GM19240 (cell line): ENCODE results near the gene TP53.
A peak's percentile ranks its signal among the peaks of the same experiment; 100 is the strongest.

Experiments
- DNase-seq: peaks from one replicate; pipeline ENCODE4 v3.0.0; 2011; ENCODE audit warnings: low spot score; ENCODE audit not compliant: insufficient read length

TP53 gene

DNA sequence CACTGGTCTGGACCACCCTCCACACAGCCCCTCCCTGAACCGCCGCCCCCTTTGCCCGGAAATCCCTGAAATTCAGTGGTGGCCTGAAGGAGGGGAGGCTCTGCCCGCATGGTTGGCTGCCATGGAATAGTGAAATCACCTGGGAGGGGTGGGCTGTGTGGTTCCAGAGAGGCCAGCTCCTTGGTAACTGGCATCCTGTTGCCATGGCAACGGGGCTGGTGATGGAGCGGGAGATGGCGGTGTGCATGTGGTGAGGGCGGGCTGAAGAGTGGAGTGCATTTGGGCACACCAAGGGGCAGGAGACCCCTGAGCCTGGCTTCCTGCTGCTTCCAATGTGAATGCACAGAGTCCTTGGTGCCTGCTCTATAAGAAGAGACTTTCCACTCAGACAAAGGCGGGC is 20.2 kb upstream of the TP53 start:
- no peak for DNase-seq

DNA sequence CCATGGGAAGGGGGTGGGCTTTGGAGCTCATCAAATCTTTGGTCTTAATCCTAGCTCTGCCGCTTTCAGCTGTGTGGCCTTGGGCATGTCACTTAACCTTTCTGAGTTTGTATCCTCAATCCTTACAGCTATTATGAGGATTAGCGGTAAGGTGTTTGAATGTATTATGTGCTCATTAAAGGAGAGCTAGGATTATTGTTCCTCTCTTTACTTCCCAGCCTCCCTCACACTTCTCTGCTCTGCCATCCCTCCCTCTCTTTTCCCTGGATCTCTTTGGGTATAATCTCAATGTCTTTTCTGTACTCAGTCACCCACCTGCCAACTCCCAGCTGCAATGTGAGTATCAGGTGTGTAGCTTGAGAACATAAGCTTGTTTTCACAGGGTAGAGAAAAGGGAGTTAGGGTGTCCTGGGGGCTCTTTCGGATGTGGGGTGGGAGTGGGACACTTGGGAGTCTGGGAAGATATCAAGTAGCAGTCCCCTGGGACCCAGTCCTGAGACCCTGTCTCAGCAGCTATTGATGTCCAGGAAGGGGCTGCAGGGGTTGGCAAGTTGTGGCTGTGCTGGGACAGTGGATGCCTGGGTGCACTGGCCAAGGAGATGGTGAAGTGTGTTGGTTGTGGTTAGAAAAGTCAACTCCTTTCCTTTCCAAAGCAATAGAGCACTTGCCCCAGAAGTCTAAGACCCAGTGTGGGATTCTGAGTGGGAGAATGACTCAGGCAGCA is 19.5 kb upstream of the TP53 start:
- DNase-seq, result no peak

DNA sequence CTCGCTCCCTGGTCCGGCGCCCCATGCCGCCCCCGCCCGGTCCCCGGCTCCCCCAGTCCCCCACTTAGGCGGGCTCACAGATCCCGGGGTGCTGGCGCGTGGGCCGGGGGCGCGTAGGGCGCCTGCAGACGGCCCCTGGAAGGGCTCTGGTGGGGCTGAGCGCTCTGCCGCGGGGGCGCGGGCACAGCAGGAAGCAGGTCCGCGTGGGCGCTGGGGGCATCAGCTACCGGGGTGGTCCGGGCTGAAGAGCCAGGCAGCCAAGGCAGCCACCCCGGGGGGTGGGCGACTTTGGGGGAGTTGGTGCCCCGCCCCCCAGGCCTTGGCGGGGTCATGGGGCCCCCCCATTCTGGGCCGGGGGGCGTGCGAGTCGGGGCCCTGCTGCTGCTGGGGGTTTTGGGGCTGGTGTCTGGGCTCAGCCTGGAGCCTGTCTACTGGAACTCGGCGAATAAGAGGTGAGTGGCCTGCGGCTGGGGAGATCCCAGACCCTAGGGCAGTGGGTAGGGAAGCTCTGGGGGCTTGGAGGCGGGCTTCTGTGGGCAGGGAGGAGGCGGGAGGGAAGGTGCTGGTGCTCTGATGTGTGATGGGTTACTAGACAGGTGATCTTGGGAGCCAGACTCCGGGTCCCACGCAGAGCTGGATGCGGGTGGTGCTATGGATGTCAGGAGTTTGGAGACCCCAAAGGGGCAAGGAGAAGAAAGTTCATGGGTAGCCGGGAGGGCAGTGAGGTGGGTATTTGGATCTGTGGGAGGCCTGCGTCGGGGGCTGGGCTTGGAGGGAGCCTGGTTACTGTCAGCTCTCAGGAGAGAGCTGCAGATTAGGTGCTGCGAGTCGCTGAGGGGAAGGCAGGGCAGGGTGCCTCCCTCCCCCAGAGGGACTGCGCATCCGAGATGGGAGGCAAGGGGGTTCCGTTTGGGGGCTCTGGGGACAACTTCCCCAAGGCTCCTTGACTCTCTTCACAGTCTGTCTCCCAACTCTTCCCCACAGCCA is 18.3 kb upstream of the TP53 start:
- no peak for DNase-seq

DNA sequence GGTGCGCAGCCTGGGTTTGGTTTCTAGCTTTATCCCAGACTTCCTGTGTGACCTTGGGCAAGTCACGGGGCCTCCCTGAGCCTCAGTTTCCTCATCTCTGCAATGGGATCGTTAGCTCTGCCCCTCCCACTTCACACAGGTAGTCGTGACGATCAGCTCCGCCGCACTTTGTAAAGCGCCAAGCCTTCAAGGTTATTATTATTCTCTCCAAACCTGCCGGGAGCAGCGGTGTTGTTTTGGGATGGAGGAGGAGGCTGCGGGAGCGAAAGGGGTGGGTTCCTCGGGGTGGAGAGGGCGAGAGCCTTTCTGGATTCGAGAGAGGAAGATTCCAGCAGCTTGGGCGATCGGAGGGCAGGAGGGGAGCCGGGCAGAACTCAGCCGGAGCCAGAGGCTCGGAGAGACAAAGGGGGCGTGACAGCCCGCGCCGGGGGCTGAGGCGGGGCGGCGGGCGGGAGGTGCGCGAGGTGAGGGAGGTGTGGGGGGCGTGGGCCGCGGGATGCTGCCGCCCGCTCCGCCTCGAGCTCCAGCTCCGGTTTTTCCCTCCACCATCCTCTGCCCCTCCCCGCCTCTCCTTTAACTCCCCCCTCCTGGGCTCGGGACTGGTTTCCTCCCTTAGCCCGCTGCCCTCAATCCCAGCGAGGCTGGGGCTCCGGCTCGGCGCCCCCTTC is 17.4 kb upstream of the TP53 start, which contains the start of gene EFNB3:
Gene EFNB3 (plus strand): TSS at position 602 of the 668 bp plus-strand sequence. CDS start 397 bp downstream, outside the sequence.
- no peak for DNase-seq

DNA sequence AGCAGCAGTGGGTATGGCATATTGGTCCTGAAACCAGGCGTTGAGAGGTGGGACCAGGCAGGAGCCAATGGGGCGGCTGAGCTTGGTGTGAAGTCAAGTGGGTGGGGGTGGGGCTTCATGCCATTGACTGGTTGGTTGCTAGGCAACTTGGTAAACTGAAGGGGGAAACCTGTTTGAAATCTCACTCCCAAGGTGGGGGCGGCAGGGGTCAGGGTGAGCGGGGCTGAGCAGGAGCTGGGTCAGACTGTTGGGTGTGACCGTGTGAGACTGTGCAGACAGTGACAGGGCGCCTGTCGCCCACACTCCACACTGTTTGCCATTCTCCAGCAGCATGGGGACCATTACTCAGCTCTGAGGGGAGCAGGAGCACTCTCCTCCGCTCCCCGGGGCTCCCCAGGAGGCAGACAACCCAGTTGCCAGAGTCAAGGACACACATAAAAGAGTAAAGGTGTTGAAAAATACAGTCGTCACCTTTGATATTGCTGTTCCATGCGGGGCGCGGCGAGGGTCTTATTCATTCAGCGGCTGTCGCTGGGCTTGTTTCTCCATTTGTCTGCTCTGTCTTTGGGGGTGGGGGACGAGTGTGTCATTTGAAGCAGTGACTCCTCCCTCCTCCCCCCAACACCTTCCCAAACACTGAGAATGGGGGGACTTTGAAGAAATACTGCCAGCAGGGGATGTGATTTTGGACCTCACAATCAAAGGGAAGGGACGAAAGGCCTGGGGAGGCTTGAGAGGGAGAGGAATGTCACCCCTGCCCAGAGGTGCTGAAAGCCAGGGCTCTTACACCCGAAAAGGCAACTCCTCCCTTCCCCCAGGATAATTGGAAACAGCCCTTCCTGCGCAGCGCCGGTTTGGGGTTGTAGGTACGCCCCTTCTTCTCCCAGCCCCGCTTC is 16.5 kb upstream of the TP53 start:
- DNase-seq, result no peak

DNA sequence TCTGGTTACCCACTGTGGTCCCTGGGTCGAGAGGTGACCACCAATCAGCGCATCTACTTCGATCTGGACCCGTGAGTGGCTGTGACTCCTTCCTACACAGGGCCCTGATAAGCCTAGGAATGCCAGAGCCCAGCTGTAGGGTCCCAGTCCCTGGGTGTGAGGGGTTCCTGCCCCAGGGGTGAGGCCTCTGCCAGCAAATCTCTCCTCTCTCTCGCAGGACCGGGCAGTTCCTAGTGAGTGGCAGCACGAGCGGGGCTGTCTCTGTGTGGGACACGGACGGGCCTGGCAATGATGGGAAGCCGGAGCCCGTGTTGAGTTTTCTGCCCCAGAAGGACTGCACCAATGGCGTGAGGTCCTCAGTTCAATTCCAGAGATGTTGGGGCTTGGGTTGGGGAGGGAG is 15.5 kb upstream of the TP53 start:
- no peak for DNase-seq

DNA sequence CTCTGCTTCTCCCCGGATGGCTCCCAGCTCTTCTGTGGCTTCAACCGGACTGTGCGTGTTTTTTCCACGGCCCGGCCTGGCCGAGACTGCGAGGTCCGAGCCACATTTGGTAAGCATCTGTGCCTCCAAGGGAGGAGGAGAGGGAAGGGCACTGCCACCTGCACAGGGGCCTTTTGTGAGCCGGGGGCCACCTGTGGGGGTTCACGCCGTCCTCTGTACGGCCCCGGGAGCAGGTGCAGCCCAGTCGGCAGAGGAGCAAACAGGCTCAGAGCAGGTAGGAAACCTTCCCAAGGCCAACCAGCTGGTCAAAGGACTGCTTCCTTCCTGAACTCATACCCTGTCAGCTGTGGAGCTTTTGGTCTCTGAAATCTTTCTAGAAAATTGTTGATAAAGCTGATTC is 14.4 kb upstream of the TP53 start:
- no peak for DNase-seq

DNA sequence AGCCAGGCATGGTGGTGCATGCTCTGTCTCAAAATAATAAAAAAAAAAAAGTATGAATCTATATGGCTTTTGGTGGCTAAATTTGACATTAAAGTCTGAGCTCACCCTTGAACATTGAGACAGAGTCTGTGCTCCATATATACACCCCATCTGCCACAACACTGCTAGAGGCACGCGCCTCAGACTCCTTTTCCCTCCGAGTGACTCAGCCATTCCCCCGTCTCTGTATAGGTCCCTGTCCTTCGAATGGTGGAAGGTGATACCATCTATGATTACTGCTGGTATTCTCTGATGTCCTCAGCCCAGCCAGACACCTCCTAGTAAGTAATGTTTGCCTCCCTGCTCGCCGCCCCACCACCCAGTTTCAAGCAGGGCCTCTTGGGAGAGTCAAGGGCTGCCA is 13.2 kb upstream of the TP53 start:
- no peak for DNase-seq

DNA sequence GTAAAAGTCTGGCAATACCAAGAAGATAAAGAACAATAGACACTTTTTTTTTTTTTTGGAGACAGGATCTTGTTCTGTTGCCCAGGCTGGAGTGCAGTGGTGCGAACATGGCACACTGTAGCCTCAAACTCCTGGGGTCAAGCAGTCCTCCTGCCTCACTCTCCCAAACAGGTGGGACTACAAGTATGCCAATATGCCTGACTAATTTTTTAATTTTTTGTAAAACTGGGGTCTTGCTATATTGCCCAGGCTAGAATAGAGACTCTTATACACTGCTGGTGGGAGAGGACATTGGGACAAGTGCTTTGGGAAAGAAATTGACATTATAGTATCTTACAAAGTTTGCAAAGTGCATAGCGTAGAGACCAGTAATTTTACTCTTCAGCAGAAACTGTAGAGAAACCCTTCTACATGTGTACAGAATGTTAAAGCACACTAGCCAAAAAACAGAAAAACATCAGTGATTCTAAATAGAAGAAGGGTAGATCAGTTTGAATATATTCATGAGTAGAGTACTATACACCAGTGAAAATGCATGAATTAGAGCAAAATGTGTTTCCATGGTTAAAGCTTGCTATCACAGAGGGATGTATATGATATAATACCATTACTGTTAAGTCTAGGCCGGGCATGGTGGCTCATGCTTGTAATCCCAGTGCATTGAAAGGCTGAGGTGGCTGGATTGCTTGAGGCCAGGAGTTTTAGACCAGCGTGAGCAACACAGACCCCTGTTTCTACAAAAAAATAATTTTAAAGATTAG is 10.7 kb upstream of the TP53 start:
- DNase-seq, result no peak

DNA sequence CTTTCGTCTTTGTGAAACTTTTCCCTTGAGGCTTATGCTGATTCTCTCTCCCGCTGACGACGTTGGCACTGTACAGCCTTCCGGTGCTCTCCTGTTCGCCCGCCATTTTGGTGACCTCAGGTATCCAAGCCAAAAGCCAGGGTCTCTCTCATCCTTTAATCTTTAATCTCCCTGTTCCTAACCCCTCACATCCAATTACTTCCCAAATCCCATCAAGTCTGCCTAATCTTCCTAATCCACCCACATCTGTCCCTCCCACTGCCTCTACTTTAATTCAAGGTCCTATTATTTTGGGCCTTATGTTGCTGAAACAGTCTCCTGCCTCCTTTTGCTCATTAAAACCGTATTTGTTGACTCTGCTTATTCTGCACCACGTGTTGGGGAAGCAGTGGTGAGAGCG is 8.3 kb upstream of the TP53 start:
- DNase-seq, result no peak

DNA sequence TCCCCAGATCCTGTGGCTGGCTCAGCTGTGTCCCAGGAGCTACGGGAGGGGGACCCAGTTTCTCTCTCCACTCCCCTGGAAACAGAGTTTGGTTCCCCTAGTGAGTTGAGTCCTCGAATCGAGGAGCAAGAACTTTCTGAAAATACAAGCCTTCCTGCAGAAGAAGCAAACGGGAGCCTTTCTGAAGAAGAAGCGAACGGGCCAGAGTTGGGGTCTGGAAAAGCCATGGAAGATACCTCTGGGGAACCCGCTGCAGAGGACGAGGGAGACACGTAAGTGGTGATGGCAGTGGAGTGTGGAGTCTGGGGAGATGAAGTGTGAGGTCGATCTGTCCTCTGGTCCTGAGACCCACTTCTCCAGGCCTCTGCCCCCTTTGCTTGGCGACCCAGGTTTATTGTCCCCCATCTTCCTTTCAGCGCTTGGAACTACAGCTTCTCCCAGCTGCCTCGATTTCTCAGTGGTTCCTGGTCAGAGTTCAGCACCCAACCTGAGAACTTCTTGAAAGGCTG is 1.6 kb upstream of the TP53 start:
- no peak for DNase-seq

DNA sequence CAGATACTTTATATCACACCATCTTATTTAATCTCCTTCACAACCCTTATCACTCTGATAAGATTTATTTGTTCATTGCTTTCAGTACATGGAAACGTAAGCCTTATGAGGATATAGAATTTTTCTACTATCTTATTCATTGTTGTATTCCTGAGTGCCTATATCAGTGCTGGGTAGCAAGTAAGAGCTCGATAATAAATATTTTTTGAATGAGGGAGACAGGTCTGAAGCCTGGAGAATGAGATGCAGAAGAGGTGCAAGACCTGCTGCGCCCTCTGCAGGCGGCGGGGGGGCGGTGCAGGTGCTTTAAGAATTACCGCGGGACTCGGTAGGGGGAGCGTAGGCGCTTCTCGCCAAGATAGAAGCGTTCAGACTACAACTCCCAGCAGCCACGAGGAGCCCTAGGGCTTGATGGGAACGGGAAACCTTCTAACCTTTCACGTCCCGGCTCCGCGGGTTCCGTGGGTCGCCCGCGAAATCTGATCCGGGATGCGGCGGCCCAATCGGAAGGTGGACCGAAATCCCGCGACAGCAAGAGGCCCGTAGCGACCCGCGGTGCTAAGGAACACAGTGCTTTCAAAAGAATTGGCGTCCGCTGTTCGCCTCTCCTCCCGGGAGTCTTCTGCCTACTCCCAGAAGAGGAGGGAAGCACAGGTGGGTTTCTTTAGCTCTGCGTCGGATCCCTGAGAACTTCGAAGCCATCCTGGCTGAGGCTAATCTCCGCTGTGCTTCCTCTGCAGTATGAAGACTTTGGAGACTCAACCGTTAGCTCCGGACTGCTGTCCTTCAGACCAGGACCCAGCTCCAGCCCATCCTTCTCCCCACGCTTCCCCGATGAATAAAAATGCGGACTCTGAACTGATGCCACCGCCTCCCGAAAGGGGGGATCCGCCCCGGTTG is 868 bp upstream of the TP53 start, which contains the start of gene WRAP53:
Gene WRAP53 (plus strand): TSS at position 570 of the 900 bp plus-strand sequence. CDS start 172 bp downstream, at position 742.
- DNase-seq, result peak; percentile 96

DNA sequence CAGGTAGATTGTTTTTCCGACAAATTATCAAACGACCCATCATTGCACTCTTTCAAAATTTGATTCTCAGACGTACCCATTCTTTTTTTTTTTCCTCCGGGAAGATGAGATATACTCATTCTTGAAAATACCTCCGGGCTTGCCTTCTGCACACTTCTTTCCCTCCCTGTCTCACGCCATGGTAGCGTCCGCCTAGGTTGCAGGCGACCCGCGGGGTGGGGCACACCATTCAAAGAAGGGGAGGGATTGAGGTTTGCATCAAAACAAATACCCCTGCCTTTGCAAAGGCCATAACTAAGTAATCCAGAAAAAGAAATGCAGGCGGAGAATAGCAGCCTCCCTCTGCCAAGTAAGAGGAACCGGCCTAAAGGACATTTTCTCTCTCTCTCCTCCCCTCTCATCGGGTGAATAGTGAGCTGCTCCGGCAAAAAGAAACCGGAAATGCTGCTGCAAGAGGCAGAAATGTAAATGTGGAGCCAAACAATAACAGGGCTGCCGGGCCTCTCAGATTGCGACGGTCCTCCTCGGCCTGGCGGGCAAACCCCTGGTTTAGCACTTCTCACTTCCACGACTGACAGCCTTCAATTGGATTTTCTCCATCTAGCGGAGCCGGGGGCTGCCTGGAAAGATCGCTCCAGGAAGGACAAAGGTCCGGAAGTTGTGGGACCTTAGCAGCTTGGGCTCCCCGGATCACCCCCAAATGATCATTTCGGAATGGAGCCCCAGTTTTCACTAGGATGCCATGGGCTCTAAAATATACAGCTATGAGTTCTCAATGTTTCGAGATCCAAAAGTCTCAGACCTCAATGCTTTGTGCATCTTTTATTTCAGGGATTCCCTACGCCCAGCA is 843 bp downstream of the TP53 start:
- peak; percentile 50 for DNase-seq

DNA sequence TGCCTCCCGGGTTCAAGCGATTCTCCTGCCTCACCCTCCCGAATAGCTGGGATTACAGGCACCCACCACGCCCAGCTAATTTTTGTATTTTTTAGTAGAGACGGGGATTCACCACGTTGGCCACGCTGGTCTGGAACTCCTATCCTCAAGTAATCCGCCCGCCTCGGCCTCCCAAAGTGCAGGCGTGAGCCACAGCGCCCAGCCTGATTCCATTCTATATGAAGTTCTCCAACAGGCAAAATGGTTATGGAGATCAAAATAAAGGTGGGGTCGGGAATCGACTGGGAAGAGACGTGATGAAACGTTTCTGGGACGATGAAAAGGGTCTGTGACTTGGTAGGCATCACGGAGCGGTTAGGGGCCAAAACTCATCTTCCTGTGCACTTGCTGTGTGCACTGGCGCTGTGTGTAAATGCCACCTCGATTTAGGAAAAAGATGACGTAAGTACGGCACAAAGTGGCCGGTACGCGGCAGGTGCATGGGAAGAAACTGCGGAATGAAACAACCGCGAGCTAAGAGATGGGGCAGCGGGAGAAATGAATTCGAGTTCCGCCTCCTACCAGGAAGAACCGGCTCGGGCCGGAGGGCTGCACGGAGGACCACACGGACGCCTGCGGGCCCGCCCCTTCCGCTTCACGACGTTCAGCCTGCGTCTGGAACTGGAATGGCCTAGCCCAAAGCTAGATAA is 1.6 kb downstream of the TP53 start:
- DNase-seq, result peak; percentile 77

DNA sequence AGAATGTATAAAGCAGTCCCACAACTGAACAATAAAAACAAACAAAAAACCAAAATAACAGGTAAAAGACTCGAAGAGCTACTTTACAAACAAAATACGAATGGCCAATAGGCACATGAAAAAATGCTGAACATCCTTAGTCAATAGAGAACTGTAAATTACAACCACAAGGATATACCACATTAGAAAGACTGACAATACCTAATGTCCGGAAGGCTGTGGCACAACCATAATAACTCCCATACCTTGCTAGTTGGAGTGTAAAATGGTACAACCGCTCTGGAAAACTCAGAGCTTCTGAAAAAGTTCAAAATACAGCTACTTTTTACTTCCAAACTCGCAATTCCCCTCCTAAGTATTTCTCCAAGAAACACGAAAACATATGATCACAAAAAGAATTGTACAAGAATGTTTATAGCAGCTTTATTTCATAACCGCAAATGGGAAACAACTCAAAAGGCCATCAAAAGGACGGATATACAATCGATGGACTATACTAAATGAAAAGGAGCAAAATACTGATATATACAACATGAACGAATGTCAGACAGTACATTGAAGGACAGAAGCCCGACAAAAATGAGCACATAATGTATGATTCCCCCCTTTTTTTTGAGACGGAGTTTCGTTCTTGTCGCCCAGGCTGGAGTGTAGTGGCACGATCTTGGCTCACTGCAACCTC is 2.3 kb downstream of the TP53 start:
- DNase-seq, result no peak

DNA sequence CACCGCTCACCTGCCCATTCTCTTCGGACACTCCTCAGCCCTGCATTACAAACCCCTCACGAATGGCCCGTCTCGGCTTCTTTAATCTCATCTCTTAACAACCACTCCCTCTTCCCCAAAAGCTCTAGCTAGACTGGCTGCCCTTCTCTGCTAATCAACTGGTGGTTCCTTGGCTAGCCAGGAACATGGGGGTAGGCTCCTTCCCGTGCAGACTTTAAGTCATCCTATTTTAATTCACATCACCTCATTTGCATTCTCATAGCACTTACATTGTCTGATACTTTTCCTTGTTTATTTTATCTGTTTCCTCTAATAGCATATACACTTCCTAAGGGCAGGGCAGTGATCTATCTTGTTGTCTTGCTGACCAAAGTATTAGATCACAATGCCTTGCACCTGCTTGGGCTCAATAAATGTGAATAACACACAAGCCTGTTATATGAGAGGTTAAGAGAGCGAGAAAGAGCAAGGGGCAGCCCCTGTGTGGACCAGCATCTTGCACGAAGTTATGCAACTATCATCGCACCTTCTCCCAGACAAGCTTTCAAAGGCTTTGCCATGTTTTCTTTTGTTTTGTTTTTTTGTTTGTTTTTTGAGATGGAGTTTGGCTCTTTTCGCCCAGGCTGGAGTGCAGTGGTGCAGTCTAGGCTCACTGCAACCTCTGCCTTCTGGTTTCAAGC is 9.8 kb downstream of the TP53 start:
- DNase-seq, result no peak
